AG04450 (cell line): ENCODE results near the gene DGKI. TPM values are rescaled to one million over a fixed set of nuclear protein-coding genes. Genes with fewer than 3 reads are reported as not detected.
A peak's percentile ranks its signal among the peaks of the same experiment; 100 is the strongest.

Experiments used
- CTCF ChIA-PET: fragments of 300-600, 350-600 bp; formaldehyde crosslinking; extraction: SDS; loops from one replicate; lab custom pipeline; 2022; ENCODE audit warnings: antibody characterized with exemption, inconsistent platforms; lab: Charles Lee
- POLR2A ChIA-PET: fragments of 350-600 bp; formaldehyde crosslinking; extraction: SDS; loops from one replicate; lab custom pipeline; 2021; ENCODE audit warnings: antibody characterized with exemption, inconsistent platforms; lab: Yijun Ruan, JAX
- DNase-seq: peaks from one replicate; pipeline ENCODE4 v3.0.0-alpha.2; 2011; ENCODE audit warnings: low read depth, low spot score
- H3K27ac ChIP-seq: one replicate; pipeline ENCODE4 v1.5.1; 2012; ENCODE audit warnings: low read depth, low read length, control low read depth
- H3K27me3 ChIP-seq: one replicate; pipeline ENCODE4 v1.6.0; 2012; ENCODE audit warnings: low read length; ENCODE audit not compliant: control insufficient read depth, insufficient read depth
- H3K4me3 ChIP-seq: 2 replicates; pipeline ENCODE4 v1.5.1; 2011; ENCODE audit warnings: mild to moderate bottlenecking, low read depth, low read length, control low read depth
- H3K9me3 ChIP-seq: 2 replicates; pipeline ENCODE4 v1.5.1; 2012; ENCODE audit warnings: low read length; ENCODE audit not compliant: control insufficient read depth, insufficient read depth
- polyA plus RNA-seq: library from polyadenylated mRNA; depleted of rRNA; stranded (reverse); fragments of >200 nt; gene quantifications from 2 replicates; pipeline ENCODE4 v1.2.3, GENCODE V29; 2011
- TF ChIP-seq, protein P1 (sequence below): IDR thresholded peaks from 2 replicates; pipeline ENCODE4 v1.5.1; 2011; ENCODE audit warnings: low read depth, low read length, control low read depth, inconsistent platforms

Gene DGKI
- polyA plus RNA-seq, 1 experiment, result 3.1 TPM

DNA sequence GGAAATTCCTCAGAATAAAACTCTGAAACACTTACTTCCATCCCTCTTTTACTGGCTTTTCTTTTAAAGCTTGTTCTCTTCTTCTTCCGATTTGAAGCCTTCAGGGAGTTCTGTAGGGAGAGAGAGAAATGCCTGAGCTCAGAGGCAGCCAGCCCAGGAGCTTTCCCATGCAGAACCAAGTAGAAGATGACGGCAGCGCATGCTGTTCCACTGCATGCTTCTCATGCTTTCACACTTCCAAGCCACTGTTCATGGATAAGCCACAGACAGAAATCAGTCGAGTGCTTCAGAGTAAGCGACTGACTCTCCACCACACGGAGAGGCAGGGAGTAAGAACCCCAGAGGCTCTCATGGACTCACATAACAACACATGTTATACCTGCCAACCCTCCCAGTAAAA lies 237.3 kb downstream of the DGKI start:
- DNase-seq, result no peak

DNA sequence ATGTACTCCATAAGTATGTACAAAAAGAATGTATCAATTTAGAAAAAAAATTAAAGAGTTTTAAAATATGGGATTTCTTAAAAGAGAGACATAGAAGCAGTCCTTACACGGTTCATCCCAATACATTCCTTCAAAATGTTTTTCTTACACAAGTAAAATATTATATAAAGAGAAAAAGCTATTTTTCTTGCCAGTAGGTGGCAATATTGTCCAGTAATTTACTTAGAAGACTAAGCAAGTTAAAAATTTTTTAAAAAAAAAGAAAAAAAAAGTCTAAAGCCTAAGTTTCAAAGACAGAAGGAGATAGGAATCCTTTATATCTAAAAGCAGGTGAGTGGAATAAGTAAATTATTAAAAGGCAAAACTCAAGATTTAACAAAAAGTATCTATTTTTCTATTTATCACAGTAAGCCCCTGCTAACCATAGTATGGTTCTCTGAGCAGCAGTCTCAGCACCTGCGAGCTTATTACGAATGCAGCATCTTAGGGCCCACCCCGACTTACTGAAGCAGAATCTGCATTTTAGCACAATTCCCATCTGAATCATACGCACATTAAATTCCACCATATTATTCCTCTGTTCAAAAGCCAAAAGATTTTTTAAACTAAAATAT lies 240.6 kb downstream of the DGKI start:
- Histone ChIP-seq H3K27ac (no peak overlapping the region), H3K4me3 (no peak overlapping the region), H3K27me3 (no peaks in the 10 kb centered on the region), H3K9me3 (no peaks in the 10 kb centered on the region)
- TF ChIP-seq, protein P1, sequence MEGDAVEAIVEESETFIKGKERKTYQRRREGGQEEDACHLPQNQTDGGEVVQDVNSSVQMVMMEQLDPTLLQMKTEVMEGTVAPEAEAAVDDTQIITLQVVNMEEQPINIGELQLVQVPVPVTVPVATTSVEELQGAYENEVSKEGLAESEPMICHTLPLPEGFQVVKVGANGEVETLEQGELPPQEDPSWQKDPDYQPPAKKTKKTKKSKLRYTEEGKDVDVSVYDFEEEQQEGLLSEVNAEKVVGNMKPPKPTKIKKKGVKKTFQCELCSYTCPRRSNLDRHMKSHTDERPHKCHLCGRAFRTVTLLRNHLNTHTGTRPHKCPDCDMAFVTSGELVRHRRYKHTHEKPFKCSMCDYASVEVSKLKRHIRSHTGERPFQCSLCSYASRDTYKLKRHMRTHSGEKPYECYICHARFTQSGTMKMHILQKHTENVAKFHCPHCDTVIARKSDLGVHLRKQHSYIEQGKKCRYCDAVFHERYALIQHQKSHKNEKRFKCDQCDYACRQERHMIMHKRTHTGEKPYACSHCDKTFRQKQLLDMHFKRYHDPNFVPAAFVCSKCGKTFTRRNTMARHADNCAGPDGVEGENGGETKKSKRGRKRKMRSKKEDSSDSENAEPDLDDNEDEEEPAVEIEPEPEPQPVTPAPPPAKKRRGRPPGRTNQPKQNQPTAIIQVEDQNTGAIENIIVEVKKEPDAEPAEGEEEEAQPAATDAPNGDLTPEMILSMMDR, result peak; percentile 45
- ChIA-PET CTCF (interaction anchor here (0.6 to 5.4 kb wide), 23 partner anchors 9 to 1233 kb away, joined by 3 to 79 read pairs (median 6); partner anchors contain the start of gene CREB3L2), POLR2A (no interaction called here)
- DNase-seq, result peak; percentile 13

More for the DNA sequence above, 237.3 kb downstream of the DGKI start:
- Histone ChIP-seq H3K4me3 (no peak overlapping the region), H3K27ac (no peak overlapping the region), H3K27me3 (no peaks in the 10 kb centered on the region), H3K9me3 (no peaks in the 10 kb centered on the region)
- ChIA-PET POLR2A (no interaction called here), CTCF (interaction anchor here (1.4 to 5.4 kb wide), 3 partner anchors 18 to 292 kb away, joined by 6 to 79 read pairs (median 34); no protein-coding TSS in a partner anchor)
- TF ChIP-seq, protein P1, result no peak

DNA sequence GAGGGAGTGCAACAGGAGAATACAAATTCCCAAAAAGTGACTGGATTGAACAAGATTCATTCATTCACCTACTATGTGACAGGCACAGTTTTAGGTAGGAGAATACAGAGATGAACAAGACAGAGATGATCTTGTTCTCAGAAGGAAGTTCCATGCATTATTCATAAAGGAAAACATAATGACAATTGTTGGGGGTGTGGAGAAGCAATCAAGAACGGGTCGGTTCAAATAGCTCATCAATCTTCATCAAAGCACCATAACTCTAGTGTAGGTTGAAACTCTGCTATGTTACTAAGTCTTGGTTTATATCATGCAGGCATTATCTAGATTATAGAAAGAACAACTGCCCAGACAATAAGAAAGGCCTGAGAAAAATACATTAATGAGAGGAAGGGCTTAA lies 243.7 kb downstream of the DGKI start:
- no peak for DNase-seq
- ChIA-PET CTCF (interaction anchor here (0.7 to 4.1 kb wide), 4 partner anchors 11 to 1772 kb away, joined by 3 to 52 read pairs (median 5); no protein-coding TSS in a partner anchor), POLR2A (no interaction called here)
- Histone ChIP-seq H3K27me3 (no peaks in the 10 kb centered on the region), H3K27ac (no peak overlapping the region), H3K9me3 (no peaks in the 10 kb centered on the region), H3K4me3 (no peak overlapping the region)
- TF ChIP-seq, protein P1, result no peak

DNA sequence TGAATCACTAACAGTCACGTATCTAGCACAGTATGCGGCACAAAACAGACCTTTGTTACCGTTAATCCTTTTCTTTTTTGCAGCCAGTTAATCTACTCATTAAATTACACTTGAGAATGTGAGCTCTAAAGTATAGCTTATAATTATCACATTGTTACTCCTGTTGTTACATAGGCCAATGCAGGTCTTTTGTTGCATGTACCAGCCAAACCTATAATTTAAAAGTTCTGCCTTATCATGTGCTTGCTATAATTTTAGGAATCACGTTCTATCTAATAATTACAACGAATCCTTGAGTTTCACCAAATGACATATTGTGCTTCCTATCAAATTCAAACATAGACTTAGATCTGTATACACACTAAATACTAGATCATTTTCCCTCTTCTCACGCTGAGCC lies 245.1 kb downstream of the DGKI start:
- TF ChIP-seq, protein P1, result no peak
- POLR2A ChIA-PET, result no interaction called here

DNA sequence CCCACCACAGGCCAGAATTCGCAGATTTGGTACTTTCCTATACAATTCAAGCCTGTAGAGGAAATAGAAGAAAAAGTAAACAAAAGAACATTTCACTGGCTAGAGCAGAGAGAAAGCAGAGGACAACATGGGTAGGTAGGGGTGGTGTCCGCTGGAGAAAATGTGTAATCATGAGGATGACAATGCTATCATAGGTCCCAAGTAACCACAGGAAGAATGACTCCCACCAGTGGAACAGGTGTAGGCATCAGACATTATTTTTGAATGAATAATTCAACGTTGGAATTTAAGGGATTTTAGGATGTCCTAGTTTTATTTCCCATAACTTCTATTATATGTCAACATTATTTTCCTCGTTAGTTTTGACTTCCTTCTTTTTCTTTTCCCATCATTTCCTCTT lies 248.9 kb downstream of the DGKI start:
- TF ChIP-seq, protein P1, result no peak
- DNase-seq, result no peak
- ChIA-PET CTCF (interaction anchor here (1.1 kb wide), 1 partner anchor 29 kb away, joined by 3 read pairs; no protein-coding TSS in a partner anchor), POLR2A (no interaction called here)
- Histone ChIP-seq H3K4me3 (no peak overlapping the region), H3K27me3 (no peaks in the 10 kb centered on the region), H3K27ac (no peak overlapping the region), H3K9me3 (no peaks in the 10 kb centered on the region)

More for the DNA sequence above, 245.1 kb downstream of the DGKI start:
- no peak for DNase-seq
- Histone ChIP-seq H3K27me3 (no peaks in the 10 kb centered on the region), H3K4me3 (no peak overlapping the region), H3K27ac (no peak overlapping the region), H3K9me3 (no peaks in the 10 kb centered on the region)
- CTCF ChIA-PET, result interaction anchor here (0.8 to 2.3 kb wide), 8 partner anchors 10 to 432 kb away, joined by 3 to 13 read pairs (median 4); no protein-coding TSS in a partner anchor
